MM.1S (cell line): Measurements from ENCODE around the gene EXO1.

Experiments
- DNase-seq: peaks from one replicate; pipeline ENCODE4 v3.0.0-alpha.2; 2015
- H2AFZ ChIP-seq: fragments of 300-600 bp; sonication (generic); 2 replicates; pipeline ENCODE4 v1.6.0; 2016; ENCODE audit warnings: antibody characterized with exemption, low read length
- H3F3A ChIP-seq: fragments of 300-600 bp; sonication (generic); 2 replicates; pipeline ENCODE4 v1.6.1; 2016; ENCODE audit warnings: mild to moderate bottlenecking, antibody characterized with exemption, low read length, moderate library complexity, mixed read lengths; ENCODE audit not compliant: insufficient read depth
- H3K27ac ChIP-seq: fragments of 300-600 bp; sonication (generic); 2 replicates; pipeline ENCODE4 v1.5.1; 2016; ENCODE audit warnings: mild to moderate bottlenecking, low read length
- H3K27me3 ChIP-seq: fragments of 300-600 bp; sonication (generic); replicated peaks from 2 replicates; pipeline ENCODE4 v1.6.0; 2016; ENCODE audit warnings: low read length; ENCODE audit not compliant: insufficient read depth
- H3K36me3 ChIP-seq: fragments of 300-600 bp; sonication (generic); replicated peaks from 2 replicates; pipeline ENCODE4 v1.6.1; 2016; ENCODE audit warnings: mild to moderate bottlenecking, low read length, mixed read lengths; ENCODE audit not compliant: insufficient read depth
- H3K4me1 ChIP-seq: fragments of 300-600 bp; sonication (generic); 2 replicates; pipeline ENCODE4 v1.6.1; 2016; ENCODE audit warnings: low read length, mixed read lengths
- H3K4me2 ChIP-seq: fragments of 300-600 bp; sonication (generic); 2 replicates; pipeline ENCODE4 v1.6.0; 2016; ENCODE audit warnings: low read depth, low read length
- H3K4me3 ChIP-seq: fragments of 300-600 bp; sonication (generic); 2 replicates; pipeline ENCODE4 v1.5.1; 2016; ENCODE audit warnings: low read length, mixed read lengths
- H3K79me2 ChIP-seq: fragments of 300-600 bp; sonication (generic); 2 replicates; pipeline ENCODE4 v1.6.1; 2016; ENCODE audit warnings: mixed run types, low read length, mixed read lengths
- H3K9ac ChIP-seq: fragments of 300-600 bp; sonication (generic); 2 replicates; pipeline ENCODE4 v1.6.1; 2016; ENCODE audit warnings: low read length, mixed read lengths
- H3K9me2 ChIP-seq: fragments of 300-600 bp; sonication (generic); replicated peaks from 2 replicates; pipeline ENCODE4 v1.6.1; 2016; ENCODE audit warnings: mild to moderate bottlenecking, low read length, mixed read lengths; ENCODE audit not compliant: insufficient read depth
- H3K9me3 ChIP-seq: fragments of 300-600 bp; sonication (generic); replicated peaks from 2 replicates; pipeline ENCODE4 v1.6.1; 2016; ENCODE audit warnings: mild to moderate bottlenecking, low read length, mixed read lengths; ENCODE audit not compliant: insufficient read depth
- H4K20me1 ChIP-seq: fragments of 300-600 bp; sonication (generic); 2 replicates; pipeline ENCODE4 v1.6.1; 2016; ENCODE audit warnings: mild to moderate bottlenecking, low read length, moderate library complexity, mixed read lengths; ENCODE audit not compliant: insufficient read depth
- CTCF ChIP-seq: fragments of 300-600 bp; sonication (generic); IDR thresholded peaks from 2 replicates; pipeline ENCODE4 v1.5.1; 2016; ENCODE audit warnings: antibody characterized with exemption, low read length, mixed read lengths
- EZH2 ChIP-seq: fragments of 300-600 bp; sonication (generic); optimal IDR thresholded peaks from 2 replicates; pipeline ENCODE3; 2017; ENCODE audit warnings: low read depth, mild to moderate bottlenecking, antibody characterized with exemption, low read length, mixed read lengths
- EZH2phosphoT487 ChIP-seq: fragments of 300-600 bp; sonication (generic); IDR thresholded peaks from 2 replicates; pipeline ENCODE4 v1.6.1; 2018; ENCODE audit warnings: antibody characterized with exemption, low read length

Gene EXO1

DNA sequence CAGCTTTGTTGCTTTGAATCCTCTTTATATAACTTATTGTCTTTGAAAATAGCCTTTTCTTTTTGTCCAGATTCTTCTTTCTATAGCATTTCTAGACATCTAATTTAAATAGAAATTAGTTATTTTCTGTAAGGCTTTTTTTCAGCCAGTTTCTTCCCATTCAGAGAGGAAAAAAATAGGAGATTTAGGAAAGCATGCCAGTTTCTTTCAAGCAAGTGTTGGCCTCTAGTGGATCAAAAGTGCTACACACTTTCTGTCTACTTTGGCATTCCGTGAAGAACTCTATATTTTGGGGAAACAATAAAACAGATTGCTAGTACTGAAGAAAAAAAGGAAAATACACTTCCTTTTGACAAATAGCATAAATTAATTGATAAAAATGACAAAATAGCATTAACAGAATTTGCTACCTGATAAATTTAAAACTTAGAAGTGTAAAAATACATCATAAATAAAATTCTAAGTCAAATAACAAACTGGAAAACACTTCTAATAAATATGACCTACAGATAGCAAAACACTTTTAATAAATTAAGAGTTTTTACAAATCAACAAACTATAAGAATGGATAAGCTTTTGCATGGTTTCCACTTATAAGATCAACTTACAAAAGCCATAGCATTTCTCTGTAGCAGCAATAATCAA is 13.1 kb upstream of the EXO1 start:
- H2AFZ ChIP-seq = no peak overlapping the region
- H3K9me2 ChIP-seq = no peaks in the 10 kb centered on the region
- no peaks in the 10 kb centered on the region for H4K20me1 ChIP-seq
- H3K9ac ChIP-seq = no peak overlapping the region
- H3K4me3 ChIP-seq = no peak overlapping the region
- H3K79me2 ChIP-seq = no peaks in the 10 kb centered on the region
- TF ChIP-seq EZH2phosphoT487 (no peak), CTCF (peak; percentile 77), EZH2 (no peak)
- H3K27me3 ChIP-seq = no peaks in the 10 kb centered on the region
- peaks cover 11% of the 10 kb centered on the region for H3K4me1 ChIP-seq
- H3F3A ChIP-seq = no peaks in the 10 kb centered on the region
- H3K27ac ChIP-seq = no peak overlapping the region
- no peaks in the 10 kb centered on the region for H3K9me3 ChIP-seq
- H3K36me3 ChIP-seq = no peaks in the 10 kb centered on the region
- peak; percentile 46 for DNase-seq
- no peak overlapping the region for H3K4me2 ChIP-seq

DNA sequence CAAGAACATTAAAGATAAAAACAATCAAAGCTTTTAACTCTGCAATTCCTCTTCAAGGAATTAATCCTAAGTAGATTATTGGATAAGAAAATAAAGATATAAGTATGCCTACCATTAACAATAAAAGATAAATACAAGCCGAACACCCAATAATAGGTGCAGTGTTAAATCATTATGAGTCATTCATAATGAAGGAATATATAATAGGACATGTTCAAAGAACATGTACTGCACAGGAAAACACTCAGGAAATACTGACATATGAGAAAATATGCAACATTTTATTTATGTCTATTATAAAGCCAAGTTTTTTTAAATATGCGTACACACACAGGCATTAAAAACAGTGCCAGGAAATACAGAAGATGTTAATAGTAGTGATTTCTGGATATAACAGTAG is 11.1 kb upstream of the EXO1 start:
- H3K27ac ChIP-seq = no peak overlapping the region
- H4K20me1 ChIP-seq = no peaks in the 10 kb centered on the region
- no peak overlapping the region for H2AFZ ChIP-seq
- no peaks in the 10 kb centered on the region for H3K79me2 ChIP-seq
- no peaks in the 10 kb centered on the region for H3F3A ChIP-seq
- no peak for DNase-seq
- no peak overlapping the region for H3K4me3 ChIP-seq
- TF ChIP-seq EZH2phosphoT487 = no peak
- TF ChIP-seq CTCF = no peak
- TF ChIP-seq EZH2 = no peak
- H3K36me3 ChIP-seq = no peaks in the 10 kb centered on the region
- no peaks in the 10 kb centered on the region for H3K27me3 ChIP-seq
- no peaks in the 10 kb centered on the region for H3K9me2 ChIP-seq
- H3K4me1 ChIP-seq = peaks cover 17% of the 10 kb centered on the region
- H3K9me3 ChIP-seq = no peaks in the 10 kb centered on the region
- no peak overlapping the region for H3K9ac ChIP-seq
- H3K4me2 ChIP-seq = no peak overlapping the region

GRCh38 chr1:241837416-241837815 is 10.6 kb upstream of the EXO1 start:
- no peaks in the 10 kb centered on the region for H3K27me3 ChIP-seq

More at GRCh38 chr1:241837416-241837815, 10.6 kb upstream of the EXO1 start:
- TF ChIP-seq CTCF (no peak), EZH2phosphoT487 (no peak), EZH2 (no peak)
- Histone ChIP-seq H3K9me2 (no peaks in the 10 kb centered on the region), H4K20me1 (no peaks in the 10 kb centered on the region), H2AFZ (no peak overlapping the region), H3K4me2 (no peak overlapping the region), H3K27ac (no peak overlapping the region), H3K4me3 (no peak overlapping the region), H3K4me1 (peaks cover 17% of the 10 kb centered on the region), H3K9me3 (no peaks in the 10 kb centered on the region), H3K9ac (no peak overlapping the region), H3K79me2 (no peaks in the 10 kb centered on the region), H3F3A (no peaks in the 10 kb centered on the region), H3K36me3 (no peaks in the 10 kb centered on the region)
- DNase-seq = no peak
